Sigmoid colon (tissue), 7 donors: ENCODE data around the gene NR3C2. TPM values are rescaled to one million over a fixed set of nuclear protein-coding genes. Genes with fewer than 3 reads are reported as not detected.

ENCODE experiments used
- DNase-seq: peaks from one replicate; pipeline ENCODE4 v3.0.0-alpha.2; 2019
- H3K27ac ChIP-seq, 4 donors: fragments of 200-600 bp; sonication (generic); one replicate each; pipeline ENCODE4 v1.5.1; 2016 to 2019; ENCODE audit warnings: mild to moderate bottlenecking in 1 of 4
- H3K27me3 ChIP-seq, 3 donors: fragments of 200-600 bp; sonication (generic); one replicate each; pipeline ENCODE4 v1.5.1; 2019; ENCODE audit warnings: mild to moderate bottlenecking in 1 of 3
- H3K36me3 ChIP-seq, 4 donors: fragments of 200-600 bp; sonication (generic); one replicate each; pipeline ENCODE4 v1.5.1; 2016 to 2019
- H3K4me1 ChIP-seq, 4 donors: fragments of 200-600 bp; sonication (generic); one replicate each; pipeline ENCODE4 v1.5.1; 2017 to 2019
- H3K4me3 ChIP-seq, 4 donors: fragments of 200-600 bp; sonication (generic); one replicate each; pipeline ENCODE4 v1.5.1; 2017 to 2019; ENCODE audit warnings: mild to moderate bottlenecking in 2 of 4, moderate library complexity in 1 of 4
- H3K9me3 ChIP-seq, 4 donors: fragments of 200-600 bp in 3 of 4; sonication (generic) in 3 of 4; one replicate each; pipeline versions ENCODE4 v1.5.1 to v1.6.1; 2013 to 2019
- EP300 ChIP-seq, 4 donors: sonication (generic); formaldehyde crosslinking; IDR thresholded peaks; one replicate each; pipeline ENCODE4 v1.6.1; 2017; ENCODE audit warnings: antibody characterized with exemption in 4 of 4
- POLR2A ChIP-seq, 2 donors: fragments of 450-650 bp; IDR thresholded peaks; one replicate each; pipeline ENCODE4 v1.6.1; 2016; ENCODE audit warnings: antibody characterized with exemption in 2 of 2, mild to moderate bottlenecking in 2 of 2, moderate library complexity in 2 of 2
- POLR2AphosphoS5 ChIP-seq, 4 donors: sonication (generic); formaldehyde crosslinking; IDR thresholded peaks; one replicate each; pipeline ENCODE4 v1.6.1; 2017; ENCODE audit warnings: antibody characterized with exemption in 4 of 4
- WGBS, 2 donors: extraction: QIAGEN DNeasy Blood & Tissue Kit; methylation state at CpG; one replicate each; pipeline ENCODE4 v1.1.7; 2013; 5-methylcytosine and 5-hydroxymethylcytosine counted together
- intact Hi-C: fragments of 100-400 bp; cut with DNase I; formaldehyde crosslinking; loops from one replicate; pipeline ENCODE4 v1.15.1; 2023
- polyA plus RNA-seq, 3 donors: library from polyadenylated mRNA; stranded (reverse); fragments of 200-250 nt; gene quantifications; one replicate each; pipeline ENCODE4 v1.2.3, GENCODE V29; 2013
- total RNA-seq, 4 donors: library from RNA; depleted of rRNA; stranded (reverse); fragments of >200 nt; gene quantifications; one replicate each; pipeline ENCODE4 v1.1.0, GENCODE V29; 2016
- TF ChIP-seq, protein P1 (sequence below), 4 experiments: fragments of 450-650 bp in 3 of 4; fragments of 200-600 bp in 1 of 4; IDR thresholded peaks; one replicate each; pipeline ENCODE4 v1.5.1; 2016 to 2019; ENCODE audit warnings: antibody characterized with exemption in 4 of 4, mild to moderate bottlenecking in 3 of 4, moderate library complexity in 2 of 4
- donor health status: healthy with polysubstance abuse.
- donor health status: Bipolar disorder and iron deficiency.
- donor health status: healthy.

Gene NR3C2
- total and polyA plus RNA-seq, 7 donors = 15.6 to 34.9 (median 23.4) TPM

DNA sequence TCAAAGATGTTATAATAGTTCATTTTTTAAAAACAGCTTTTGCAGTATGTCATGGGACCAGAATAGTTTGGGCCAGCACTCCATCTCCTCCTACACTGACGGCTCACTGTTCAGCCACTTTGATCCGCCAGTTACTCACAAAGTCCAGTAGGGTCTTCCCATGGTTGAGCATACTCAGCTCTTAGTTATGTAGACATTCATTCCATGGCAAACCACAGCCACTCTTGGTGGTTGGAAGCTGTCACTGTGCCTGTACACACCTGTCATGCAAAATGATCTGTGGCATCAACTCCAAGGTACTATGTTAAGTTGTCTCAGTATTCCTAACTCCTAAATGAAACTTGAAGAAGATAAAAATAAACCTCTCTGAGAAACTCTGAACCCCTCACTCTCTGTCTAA lies 127.2 kb downstream of the NR3C2 start:
- Histone ChIP-seq H3K9me3 (no peaks in the 10 kb centered on the region), H3K36me3 (no peaks in the 10 kb centered on the region), H3K27ac (no peak overlapping the region), H3K27me3 (no peaks in the 10 kb centered on the region), H3K4me1 (peaks cover 0 to 27% (median 12%) of the 10 kb centered on the region in 4 donors), H3K4me3 (no peak overlapping the region)
- no peak for DNase-seq
- intact Hi-C loops = no loop called here
- TF ChIP-seq POLR2A (IDR thresholded peaks at IDR 0.05) = no peak
- no peak for TF ChIP-seq POLR2AphosphoS5 (IDR thresholded peaks at IDR 0.05)
- TF ChIP-seq, protein P1, sequence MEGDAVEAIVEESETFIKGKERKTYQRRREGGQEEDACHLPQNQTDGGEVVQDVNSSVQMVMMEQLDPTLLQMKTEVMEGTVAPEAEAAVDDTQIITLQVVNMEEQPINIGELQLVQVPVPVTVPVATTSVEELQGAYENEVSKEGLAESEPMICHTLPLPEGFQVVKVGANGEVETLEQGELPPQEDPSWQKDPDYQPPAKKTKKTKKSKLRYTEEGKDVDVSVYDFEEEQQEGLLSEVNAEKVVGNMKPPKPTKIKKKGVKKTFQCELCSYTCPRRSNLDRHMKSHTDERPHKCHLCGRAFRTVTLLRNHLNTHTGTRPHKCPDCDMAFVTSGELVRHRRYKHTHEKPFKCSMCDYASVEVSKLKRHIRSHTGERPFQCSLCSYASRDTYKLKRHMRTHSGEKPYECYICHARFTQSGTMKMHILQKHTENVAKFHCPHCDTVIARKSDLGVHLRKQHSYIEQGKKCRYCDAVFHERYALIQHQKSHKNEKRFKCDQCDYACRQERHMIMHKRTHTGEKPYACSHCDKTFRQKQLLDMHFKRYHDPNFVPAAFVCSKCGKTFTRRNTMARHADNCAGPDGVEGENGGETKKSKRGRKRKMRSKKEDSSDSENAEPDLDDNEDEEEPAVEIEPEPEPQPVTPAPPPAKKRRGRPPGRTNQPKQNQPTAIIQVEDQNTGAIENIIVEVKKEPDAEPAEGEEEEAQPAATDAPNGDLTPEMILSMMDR (IDR thresholded peaks at IDR 0.05) = no peak
- no peak for TF ChIP-seq EP300 (IDR thresholded peaks at IDR 0.05)
- WGBS, 2 donors = 89 to 91% methylated on average over 2 of the region's 2 CpGs

DNA sequence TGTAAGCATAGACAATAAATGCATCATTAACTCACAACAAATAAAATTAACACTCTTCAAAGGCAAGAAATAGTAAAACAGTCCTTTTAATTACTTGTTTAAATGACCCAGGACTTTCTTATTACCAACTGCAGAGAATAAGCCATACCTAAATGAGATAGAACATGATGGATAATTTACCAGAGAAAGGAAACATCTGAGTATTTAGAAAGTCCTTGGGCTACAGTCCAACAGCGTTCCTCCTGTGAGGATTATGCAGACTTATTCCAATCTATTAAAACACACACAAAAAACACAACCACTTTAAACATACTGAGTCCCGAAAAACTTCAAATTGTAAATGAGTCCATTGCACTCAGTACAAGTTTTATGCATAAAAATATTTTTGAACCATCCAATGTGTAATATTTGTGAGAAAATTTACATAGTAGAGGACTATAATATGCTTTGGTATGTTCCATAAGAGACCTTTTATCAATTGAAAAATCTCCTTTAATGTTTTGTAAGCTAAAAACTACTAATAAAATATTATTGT lies 129.2 kb downstream of the NR3C2 start:
- Histone ChIP-seq H3K36me3 (no peaks in the 10 kb centered on the region), H3K9me3 (no peaks in the 10 kb centered on the region), H3K4me1 (peaks cover 0 to 27% (median 12%) of the 10 kb centered on the region in 4 donors), H3K27me3 (no peaks in the 10 kb centered on the region), H3K4me3 (no peak overlapping the region), H3K27ac (no peak overlapping the region)
- no peak for DNase-seq
- intact Hi-C loops = no loop called here
- 40 to 62% methylated on average over 2 of the region's 2 CpGs for WGBS, 2 donors
- TF ChIP-seq, protein P1 (IDR thresholded peaks at IDR 0.05) = no peak
- no peak for TF ChIP-seq POLR2AphosphoS5 (IDR thresholded peaks at IDR 0.05)
- TF ChIP-seq EP300 (IDR thresholded peaks at IDR 0.05) = no peak
- no peak for TF ChIP-seq POLR2A (IDR thresholded peaks at IDR 0.05)

DNA sequence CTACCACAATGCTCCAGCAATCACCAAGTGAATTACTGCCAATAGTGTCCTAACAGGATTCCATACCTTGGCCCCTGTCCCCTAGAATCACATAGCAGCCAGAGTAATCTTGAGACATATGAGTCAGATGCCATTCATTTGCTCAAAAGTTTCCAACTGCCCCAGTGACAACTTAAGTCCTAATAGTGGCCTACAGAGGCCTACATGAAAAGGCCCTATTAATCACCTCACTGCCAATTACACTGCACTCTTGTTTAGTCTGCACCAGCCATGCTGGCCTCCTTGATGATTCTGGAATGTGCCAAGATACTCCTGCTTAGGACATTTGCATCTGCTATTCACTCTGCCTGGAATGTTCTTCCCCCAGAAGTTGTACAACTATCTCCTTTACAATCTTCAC lies 130.7 kb downstream of the NR3C2 start:
- intact Hi-C loops = no loop called here
- Histone ChIP-seq H3K27me3 (no peaks in the 10 kb centered on the region), H3K9me3 (no peaks in the 10 kb centered on the region), H3K36me3 (no peaks in the 10 kb centered on the region), H3K27ac (no peak overlapping the region), H3K4me1 (peaks cover 0 to 27% (median 12%) of the 10 kb centered on the region in 4 donors), H3K4me3 (no peak overlapping the region)
- TF ChIP-seq EP300 (IDR thresholded peaks at IDR 0.05) (no peak), POLR2A (IDR thresholded peaks at IDR 0.05) (no peak), POLR2AphosphoS5 (IDR thresholded peaks at IDR 0.05) (no peak)
- TF ChIP-seq, protein P1 (IDR thresholded peaks at IDR 0.05) = no peak
- no peak for DNase-seq

DNA sequence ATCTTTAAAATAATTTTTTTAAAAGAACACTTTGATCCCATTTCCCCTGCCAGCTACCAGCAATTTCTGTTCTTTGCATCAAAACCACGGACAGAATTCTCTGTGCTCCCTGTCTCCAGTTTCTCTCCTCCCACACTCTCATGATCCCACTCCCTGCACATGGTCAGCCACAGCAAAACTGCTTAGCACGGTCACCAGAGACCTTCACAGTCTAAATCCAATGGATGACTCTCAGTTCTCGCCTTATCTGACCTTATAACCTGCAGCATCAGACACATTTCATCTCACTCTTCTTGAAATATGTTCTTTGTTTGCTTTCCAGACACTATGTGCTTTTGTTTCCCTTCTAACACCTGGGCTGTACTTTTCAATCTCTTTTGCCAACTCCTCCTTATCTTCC lies 131.5 kb downstream of the NR3C2 start:
- intact Hi-C loops = no loop called here
- no peak overlapping the region for H3K4me3 ChIP-seq
- H3K4me1 ChIP-seq = peaks cover 0 to 27% (median 12%) of the 10 kb centered on the region in 4 donors
- no peaks in the 10 kb centered on the region for H3K27me3 ChIP-seq
- DNase-seq = no peak
- TF ChIP-seq EP300 (IDR thresholded peaks at IDR 0.05) = no peak
- no peak for TF ChIP-seq POLR2A (IDR thresholded peaks at IDR 0.05)
- TF ChIP-seq, protein P1 (IDR thresholded peaks at IDR 0.05) = no peak
- no peak for TF ChIP-seq POLR2AphosphoS5 (IDR thresholded peaks at IDR 0.05)
- no peaks in the 10 kb centered on the region for H3K36me3 ChIP-seq
- no peaks in the 10 kb centered on the region for H3K9me3 ChIP-seq
- 85 to 88% methylated on average over 3 of the region's 3 CpGs for WGBS, 2 donors
- H3K27ac ChIP-seq = no peak overlapping the region

DNA sequence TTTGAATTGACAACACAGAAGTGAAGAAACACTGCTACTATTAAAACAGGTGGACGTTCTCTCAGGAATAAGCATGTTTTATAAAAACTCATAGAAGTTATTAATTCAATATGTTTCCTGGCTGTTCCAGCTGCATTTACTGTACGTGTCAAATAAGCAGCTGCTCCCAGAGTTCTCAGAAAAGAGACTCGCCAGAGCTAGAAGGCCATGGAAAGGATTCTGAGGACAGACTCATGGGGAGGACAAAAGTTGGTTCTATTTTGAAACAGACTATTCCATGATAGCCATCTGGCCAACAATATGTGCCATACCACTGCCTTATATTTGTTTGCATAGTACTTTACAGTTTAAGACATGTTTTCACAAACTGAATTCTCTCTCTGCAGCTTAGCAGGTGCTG lies 136.5 kb downstream of the NR3C2 start:
- WGBS, 2 donors = 41 to 71% methylated on average over 3 of the region's 3 CpGs
- no peak overlapping the region for H3K27ac ChIP-seq
- H3K9me3 ChIP-seq = no peaks in the 10 kb centered on the region
- no peak overlapping the region for H3K4me3 ChIP-seq
- TF ChIP-seq, protein P1 (IDR thresholded peaks at IDR 0.05) = no peak
- TF ChIP-seq POLR2A (IDR thresholded peaks at IDR 0.05) = no peak
- no peak for TF ChIP-seq POLR2AphosphoS5 (IDR thresholded peaks at IDR 0.05)
- no peak for TF ChIP-seq EP300 (IDR thresholded peaks at IDR 0.05)
- intact Hi-C loops = no loop called here
- H3K36me3 ChIP-seq = no peaks in the 10 kb centered on the region
- H3K27me3 ChIP-seq = no peaks in the 10 kb centered on the region
- H3K4me1 ChIP-seq = no peaks in the 10 kb centered on the region
- DNase-seq = no peak
